Natural killer cell (primary cell): ENCODE data around the gene GNAI2. TPM values are rescaled to one million over a fixed set of nuclear protein-coding genes. Genes with fewer than 3 reads are reported as not detected.

ENCODE experiments used
- ATAC-seq, 3 donors: fragments of 150-1000 bp in 2 of 3; fragments of 200-7000 bp in 1 of 3; cut with Tn5 transposase; 1 replicate in 1 of 3; 2 replicates in 2 of 3; pipeline ENCODE4 v1.10.0; 2021; ENCODE audit warnings: mild to moderate bottlenecking in 2 of 3, moderate library complexity in 2 of 3
- DNase-seq, 2 donors: peaks; one replicate each; pipeline versions ENCODE4 v3.0.0 to v3.0.0-alpha.2; 2013 to 2021; ENCODE audit warnings: mixed read lengths in 1 of 2
- H3K27ac ChIP-seq: one replicate; pipeline ENCODE4 v1.5.1; 2013; ENCODE audit warnings: mild to moderate bottlenecking, low read length
- H3K27me3 ChIP-seq: one replicate; pipeline ENCODE4 v1.6.1; 2013; ENCODE audit warnings: low read length; ENCODE audit not compliant: control insufficient read depth, insufficient read depth
- H3K36me3 ChIP-seq: one replicate; pipeline ENCODE4 v1.6.1; 2013; ENCODE audit warnings: low read length; ENCODE audit not compliant: control insufficient read depth, insufficient read depth
- H3K4me1 ChIP-seq: one replicate; pipeline ENCODE4 v1.6.1; 2013; ENCODE audit warnings: low read length; ENCODE audit not compliant: control insufficient read depth, insufficient read depth
- H3K4me3 ChIP-seq: one replicate; pipeline ENCODE4 v1.5.1; 2013; ENCODE audit warnings: low read length
- H3K9me3 ChIP-seq: one replicate; pipeline ENCODE4 v1.6.1; 2013; ENCODE audit warnings: low read length; ENCODE audit not compliant: control insufficient read depth, insufficient read depth
- H3K27ac Mint-ChIP-seq, 2 donors: one replicate each; pipeline ENCODE4 v1.8.0; 2022; ENCODE audit warnings: mild to moderate bottlenecking in 2 of 2, mixed read lengths in 2 of 2, moderate library complexity in 1 of 2
- H3K27me3 Mint-ChIP-seq, 2 donors: one replicate each; pipeline ENCODE4 v1.8.0; 2022; ENCODE audit warnings: low read depth in 2 of 2, mixed read lengths in 2 of 2
- H3K36me3 Mint-ChIP-seq: one replicate; pipeline ENCODE4 v1.8.0; 2022; ENCODE audit warnings: mixed read lengths
- H3K4me1 Mint-ChIP-seq, 2 donors: one replicate each; pipeline ENCODE4 v1.8.0; 2022; ENCODE audit warnings: mixed read lengths in 2 of 2
- H3K4me3 Mint-ChIP-seq: one replicate; pipeline ENCODE4 v1.8.0; 2022; ENCODE audit warnings: mild to moderate bottlenecking, moderate library complexity, mixed read lengths
- H3K9me3 Mint-ChIP-seq, 2 donors: one replicate each; pipeline ENCODE4 v1.8.0; 2022; ENCODE audit warnings: mixed read lengths in 2 of 2
- CTCF ChIP-seq: fragments of 200-600 bp; IDR thresholded peaks from one replicate; pipeline ENCODE4 v1.8.0; 2022; ENCODE audit warnings: antibody characterized with exemption
- WGBS: methylation state at CpG from one replicate; pipeline ENCODE4 v1.1.7; 2013; ENCODE audit warnings: missing lambda C conversion rate; ENCODE audit not compliant: insufficient coverage; 5-methylcytosine and 5-hydroxymethylcytosine counted together
- intact Hi-C: fragments of 100-400 bp; cut with micrococcal nuclease; formaldehyde crosslinking; loops from one replicate; pipeline ENCODE4 v1.14.2; 2022
- total RNA-seq, 4 donors: library from RNA; stranded (reverse); fragments of 120-200 nt in 1 of 4; gene quantifications; one replicate each; pipeline versions ENCODE4 v1.2.3 to v1.2.4, GENCODE V29; 2013 to 2022

The GNAI2 gene
- total RNA-seq, 3 donors from 2014 or later (not counting 1 experiment from before 2014, with no cell fraction given) = 428 to 467 (median 447) TPM

GRCh38 chr3:50286322-50287227, 50.6 kb downstream of the GNAI2 start:
- no peak overlapping the region for H3K27ac Mint-ChIP-seq

DNA sequence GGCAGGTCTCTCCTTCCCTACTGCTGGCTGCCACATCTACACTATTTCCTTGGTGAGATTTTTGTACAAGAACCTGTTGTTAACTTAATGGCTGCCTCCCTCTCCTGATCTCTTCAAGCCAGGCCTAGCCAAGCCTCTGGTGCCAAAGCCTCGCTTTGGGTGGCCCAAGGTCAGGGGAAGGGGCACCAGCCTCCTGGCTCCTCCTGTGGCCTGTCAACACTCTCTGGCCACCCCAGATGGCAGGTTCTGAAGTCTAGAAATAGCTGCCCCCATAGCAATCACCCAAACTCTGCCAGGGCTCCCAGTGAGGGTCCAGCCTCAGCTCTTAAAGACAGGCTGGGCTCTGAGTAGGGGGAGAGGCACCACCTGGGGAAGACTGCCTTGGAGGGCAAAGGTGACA, 51.3 kb downstream of the GNAI2 start:
- no peak for ATAC-seq
- WGBS = 92% methylated on average over 1 of the region's 1 CpG
- no peak overlapping the region for H3K27ac ChIP-seq
- no peak for DNase-seq
- no peaks in the 10 kb centered on the region for H3K9me3 Mint-ChIP-seq
- peaks cover 11% of the 10 kb centered on the region for H3K4me1 ChIP-seq
- no peak overlapping the region for H3K4me3 Mint-ChIP-seq
- intact Hi-C loops = no loop called here
- H3K27me3 Mint-ChIP-seq = no peaks in the 10 kb centered on the region
- no peaks in the 10 kb centered on the region for H3K9me3 ChIP-seq
- peaks cover 6 to 10% of the 10 kb centered on the region in 2 donors for H3K4me1 Mint-ChIP-seq
- no peak for TF ChIP-seq CTCF
- H3K27ac Mint-ChIP-seq = no peak overlapping the region
- no peaks in the 10 kb centered on the region for H3K36me3 Mint-ChIP-seq
- H3K36me3 ChIP-seq = peaks cover 23% of the 10 kb centered on the region
- H3K4me3 ChIP-seq = no peak overlapping the region
- no peaks in the 10 kb centered on the region for H3K27me3 ChIP-seq

More at GRCh38 chr3:50286322-50287227, 50.6 kb downstream of the GNAI2 start:
- H3K36me3 Mint-ChIP-seq = no peaks in the 10 kb centered on the region
- H3K27ac ChIP-seq = no peak overlapping the region
- H3K4me3 Mint-ChIP-seq = no peak overlapping the region
- peaks cover 23% of the 10 kb centered on the region for H3K36me3 ChIP-seq
- H3K9me3 ChIP-seq = no peaks in the 10 kb centered on the region
- H3K4me3 ChIP-seq = no peak overlapping the region
- H3K4me1 ChIP-seq = peaks cover 6% of the 10 kb centered on the region
- no peaks in the 10 kb centered on the region for H3K27me3 ChIP-seq
- H3K27me3 Mint-ChIP-seq = no peaks in the 10 kb centered on the region
- DNase-seq = no peak
- H3K9me3 Mint-ChIP-seq = no peaks in the 10 kb centered on the region
- WGBS = 94% methylated on average over 27 of the region's 28 CpGs
- ATAC-seq = no peak
- intact Hi-C loops = no loop called here
- TF ChIP-seq CTCF = no peak
- peaks cover 5 to 6% of the 10 kb centered on the region in 2 donors for H3K4me1 Mint-ChIP-seq

- peaks cover 23% of the 10 kb centered on the region for H3K36me3 ChIP-seq
- Mint-ChIP-seq H3K27me3 (no peaks in the 10 kb centered on the region), H3K36me3 (no peaks in the 10 kb centered on the region), H3K9me3 (no peaks in the 10 kb centered on the region), H3K4me3 (no peak overlapping the region), H3K4me1 (peaks cover 15 to 18% of the 10 kb centered on the region in 2 donors), H3K27ac (no peak overlapping the region)
- intact Hi-C loops = no loop called here
- DNase-seq = no peak
- peaks cover 18% of the 10 kb centered on the region for H3K4me1 ChIP-seq
- H3K27ac ChIP-seq = no peak overlapping the region
- no peaks in the 10 kb centered on the region for H3K27me3 ChIP-seq
- H3K9me3 ChIP-seq = no peaks in the 10 kb centered on the region
- ATAC-seq = no peak
- TF ChIP-seq CTCF = no peak
- no peak overlapping the region for H3K4me3 ChIP-seq
- WGBS = 97% methylated on average over 23 of the region's 23 CpGs
Measured at GRCh38 chr3:50288387-50289007, 52.5 kb downstream of the GNAI2 start.
